ENCODE data around the gene MOGAT1. TPM values are rescaled to one million over a fixed set of nuclear protein-coding genes. Genes with fewer than 3 reads are reported as not detected.

Gene MOGAT1
- total and polyA plus RNA-seq, 9 of the 15 experiments (the other 6 are each of a cell fraction or from before 2014, with no cell fraction given) = not detected

- no peak overlapping the region for H3K27ac ChIP-seq (ENCODE audit: extremely low read depth, low read depth, low read length)
- no peaks in the 10 kb centered on the region for H3K9me3 ChIP-seq (replicated peaks; ENCODE audit: control insufficient read depth, insufficient read depth, low read depth, low read length)
- DNase-seq (ENCODE audit: extremely low read depth in 1 of 4, low spot score in 3 of 4) (no peak), FAIRE-seq (no peak), ATAC-seq (no peak)
- H4K20me1 ChIP-seq (replicated peaks; ENCODE audit: control insufficient read depth, insufficient read depth, low read length) = no peaks in the 10 kb centered on the region
- peaks cover 78% of the 10 kb centered on the region for H3K36me3 ChIP-seq (ENCODE audit: control insufficient read depth, insufficient read depth, low read length)
- H3K4me2 ChIP-seq (ENCODE audit: insufficient read depth, low read length) = no peak overlapping the region
- H3K27me3 ChIP-seq (ENCODE audit: control insufficient read depth in 2 of 2, insufficient read depth in 2 of 2, low read length in 2 of 2) = no peaks in the 10 kb centered on the region
- no TSS peak for BruUV-seq (replicated peaks)
- H3K9ac ChIP-seq (ENCODE audit: insufficient read depth in 1 of 2, low read depth in 2 of 2, low read length in 2 of 2) = no peak overlapping the region
- ChIA-PET CTCF (ENCODE audit: low intra/inter-chr PET ratio) (no interaction called here), POLR2A (no interaction called here)
- intact Hi-C loops (cut with micrococcal nuclease) (no loop called here), in situ Hi-C loops (cut with MboI) (no loop called here)
- no peaks in the 10 kb centered on the region for H3K4me1 ChIP-seq (replicated peaks in 1 of 2; ENCODE audit: control insufficient read depth in 2 of 2, insufficient read depth in 2 of 2, low read length in 2 of 2)
- H2AFZ ChIP-seq (ENCODE audit: low read depth, low read length) = no peak overlapping the region
- no peaks in the 10 kb centered on the region for H3K79me2 ChIP-seq (ENCODE audit: control insufficient read depth, insufficient read depth, low read length)
- no peaks in the 10 kb centered on the region for H3K9me1 ChIP-seq (ENCODE audit: control insufficient read depth, insufficient read depth, low read length)
- no peak for TF ChIP-seq ZNF347 (CRISPR knock-in tag; IDR thresholded peaks at IDR 0.05; ENCODE audit: low read depth)
- no peak for TF ChIP-seq NCOA4 (IDR thresholded peaks at IDR 0.05; ENCODE audit: partially characterized antibody)
- TF ChIP-seq ZBTB49 (CRISPR knock-in tag; IDR thresholded peaks at IDR 0.05; ENCODE audit: borderline replicate concordance) = no peak
- no peak overlapping the region for H3K4me3 ChIP-seq
- WGBS (ENCODE audit: insufficient coverage, low coverage, missing lambda C conversion rate) = 90% methylated on average over 3 of the region's 4 CpGs
Measured at GRCh38 chr2:222621893-222622292, 49.6 kb upstream of the MOGAT1 start.

DNA sequence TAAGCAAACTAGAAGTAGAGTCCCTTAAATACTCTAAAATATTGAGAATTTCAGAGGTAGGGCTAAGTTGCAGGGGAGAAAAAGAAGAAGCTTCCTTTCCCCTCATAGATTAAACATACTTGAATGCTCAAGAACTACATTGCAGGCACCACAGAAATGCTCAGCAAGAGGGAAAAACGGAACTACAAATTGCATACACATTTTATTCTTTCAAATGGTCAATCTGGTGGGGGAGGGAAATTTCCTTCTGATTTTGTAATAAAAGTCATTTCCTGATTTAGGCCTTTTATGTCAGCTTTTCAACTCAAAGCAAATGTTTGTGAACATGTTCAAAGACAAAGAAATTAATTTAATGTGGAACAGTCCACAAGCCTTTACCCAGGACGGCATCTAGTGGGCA, 48.5 kb upstream of the MOGAT1 start:
- DNase-seq (ENCODE audit: extremely low read depth in 1 of 4, low spot score in 3 of 4) (no peak), ATAC-seq (no peak), FAIRE-seq (no peak)
- no peaks in the 10 kb centered on the region for H4K20me1 ChIP-seq (replicated peaks; ENCODE audit: control insufficient read depth, insufficient read depth, low read length)
- H3K27me3 ChIP-seq (ENCODE audit: control insufficient read depth in 2 of 2, insufficient read depth in 2 of 2, low read length in 2 of 2) = no peaks in the 10 kb centered on the region
- no peak overlapping the region for H3K4me2 ChIP-seq (ENCODE audit: insufficient read depth, low read length)
- no peaks in the 10 kb centered on the region for H3K4me1 ChIP-seq (replicated peaks in 1 of 2; ENCODE audit: control insufficient read depth in 2 of 2, insufficient read depth in 2 of 2, low read length in 2 of 2)
- POLR2A ChIA-PET = no interaction called here
- TF ChIP-seq PHB2 (IDR thresholded peaks at IDR 0.05; ENCODE audit: low read depth) (no peak), MED1 (CRISPR knock-in tag; IDR thresholded peaks at IDR 0.05; ENCODE audit: borderline replicate concordance) (no peak)
- no peak overlapping the region for H2AFZ ChIP-seq (ENCODE audit: low read depth, low read length)
- no peaks in the 10 kb centered on the region for H3K9me1 ChIP-seq (ENCODE audit: control insufficient read depth, insufficient read depth, low read length)
- no peaks in the 10 kb centered on the region for H3K9me3 ChIP-seq (replicated peaks; ENCODE audit: control insufficient read depth, insufficient read depth, low read depth, low read length)
- no TSS peak for BruUV-seq (replicated peaks)
- intact Hi-C loops (cut with micrococcal nuclease) = no loop called here
- no peak overlapping the region for H3K9ac ChIP-seq (ENCODE audit: insufficient read depth in 1 of 2, low read depth in 2 of 2, low read length in 2 of 2)
- H3K27ac ChIP-seq (ENCODE audit: extremely low read depth, low read depth, low read length) = no peak overlapping the region
- CTCF ChIA-PET (ENCODE audit: low intra/inter-chr PET ratio) = no interaction called here
- WGBS (ENCODE audit: insufficient coverage, low coverage, missing lambda C conversion rate) = 95% methylated on average over 2 of the region's 2 CpGs
- H3K36me3 ChIP-seq (ENCODE audit: control insufficient read depth, insufficient read depth, low read length) = peaks cover 83% of the 10 kb centered on the region
- H3K79me2 ChIP-seq (ENCODE audit: control insufficient read depth, insufficient read depth, low read length) = no peaks in the 10 kb centered on the region
- H3K4me3 ChIP-seq = no peak overlapping the region
- in situ Hi-C loops (cut with MboI) = no loop called here
